Stimulated activated CD4-positive, alpha-beta T cell treated with anti-CD3 and anti-CD28 coated beads, Interleukin-15, amount 100 ng/mL, for 1 hour (primary cell): Measurements from ENCODE around the gene TMEM95.

Experiments used
- DNase-seq, 2 donors: peaks; one replicate each; pipeline ENCODE4 v3.0.0-alpha.2; 2020; ENCODE audit warnings: low read depth in 1 of 2, low spot score in 1 of 2

TMEM95 gene

GRCh38 chr17:7355053-7355452, at the start of gene TMEM95:
Gene TMEM95, plus strand, starts transcription at chr17:7355156. Its CDS starts 49 bp downstream, at chr17:7355205.
- no peak for DNase-seq

GRCh38 chr17:7306911-7307685, 47.9 kb upstream of the TMEM95 start, which contains the start of gene EIF5A:
Gene EIF5A, plus strand, starts transcription at chr17:7307628. Its CDS starts 2,008 bp downstream, at chr17:7309636.
- peak; percentile 100 for DNase-seq

- DNase-seq: peak in 1 of 2 donors; percentile 36
These were observed 47.0 kb upstream of the TMEM95 start for GRCh38 chr17:7307686-7308624.

- peak; percentile 63 to 70 for DNase-seq
These were observed 46.1 kb upstream of the TMEM95 start for GRCh38 chr17:7308625-7309433.

- no peak for DNase-seq
These were observed 45.3 kb upstream of the TMEM95 start for GRCh38 chr17:7309628-7310027.

- DNase-seq: no peak
These were observed 43.7 kb upstream of the TMEM95 start for GRCh38 chr17:7311110-7311705.

GRCh38 chr17:7312432-7313087, 42.4 kb upstream of the TMEM95 start:
- no peak for DNase-seq

- no peak for DNase-seq
These were observed 41.7 kb upstream of the TMEM95 start for GRCh38 chr17:7313088-7313889.

GRCh38 chr17:7313890-7314718, 40.9 kb upstream of the TMEM95 start:
- no peak for DNase-seq

GRCh38 chr17:7314719-7315569, 40.0 kb upstream of the TMEM95 start, which contains the start of gene GPS2:
Gene GPS2, minus strand, starts transcription at chr17:7315360. Its CDS starts 308 bp downstream, at chr17:7315052.
- DNase-seq: peak; percentile 75 to 91

- no peak for DNase-seq
These were observed 39.3 kb upstream of the TMEM95 start for GRCh38 chr17:7315570-7316235.

- DNase-seq: no peak
These were observed 37.7 kb upstream of the TMEM95 start for GRCh38 chr17:7317161-7317803.

- DNase-seq: no peak
These were observed 36.7 kb upstream of the TMEM95 start for GRCh38 chr17:7318121-7318860.

GRCh38 chr17:7321466-7321865, 33.5 kb upstream of the TMEM95 start:
- DNase-seq: no peak

- no peak for DNase-seq
These were observed 32.3 kb upstream of the TMEM95 start for GRCh38 chr17:7322520-7323194.
